Fibroblast of pulmonary artery (primary cell): ENCODE measurements around the gene ARHGEF1.

ENCODE experiments used
- DNase-seq: peaks from one replicate; pipeline ENCODE4 v3.0.0-alpha.2; 2010; ENCODE audit warnings: low read depth
- H3K4me3 ChIP-seq: replicated peaks from 2 replicates; pipeline ENCODE4 v1.5.1; 2011; ENCODE audit warnings: low read depth, mild to moderate bottlenecking, control low read depth, low read length, moderate library complexity
- CTCF ChIP-seq: IDR thresholded peaks from 2 replicates; pipeline ENCODE4 v1.5.1; 2011; ENCODE audit warnings: mild to moderate bottlenecking, control low read depth, low read length, inconsistent platforms; ENCODE audit errors: missing control alignments

The ARHGEF1 gene

GRCh38 chr19:41909706-41910105 lies 26.7 kb downstream of the ARHGEF1 start:
- TF ChIP-seq CTCF = no peak
- no peak for DNase-seq
- no peak overlapping the region for H3K4me3 ChIP-seq

- H3K4me3 ChIP-seq = no peak overlapping the region
- TF ChIP-seq CTCF = no peak
- no peak for DNase-seq
Observed at GRCh38 chr19:41910240-41910991, 27.4 kb downstream of the ARHGEF1 start.

GRCh38 chr19:41910992-41911888 lies 28.3 kb downstream of the ARHGEF1 start:
- DNase-seq = no peak
- no peak for TF ChIP-seq CTCF

GRCh38 chr19:41911889-41912731 lies 29.1 kb downstream of the ARHGEF1 start:
- H3K4me3 ChIP-seq = no peak overlapping the region
- DNase-seq = no peak
- TF ChIP-seq CTCF = no peak

More at GRCh38 chr19:41910992-41911888, 28.3 kb downstream of the ARHGEF1 start:
- no peak overlapping the region for H3K4me3 ChIP-seq

- DNase-seq = no peak
- no peak for TF ChIP-seq CTCF
Observed at GRCh38 chr19:41912899-41913537, 30.0 kb downstream of the ARHGEF1 start.

More at GRCh38 chr19:41912899-41913537, 30.0 kb downstream of the ARHGEF1 start:
- H3K4me3 ChIP-seq = no peak overlapping the region
